IMR-90 (cell line): ENCODE data around the gene NATD1. TPM values are rescaled to one million over a fixed set of nuclear protein-coding genes. Genes with fewer than 3 reads are reported as not detected.

Source experiments
- ATAC-seq: fragments of 200-7000 bp; cut with Tn5 transposase; 2 replicates; pipeline ENCODE4 v1.9.1; 2020; ENCODE audit warnings: low read depth, mild to moderate bottlenecking, moderate library complexity
- BruUV-seq: library from RNA; stranded (reverse); fragments of 400-500 nt; replicated peaks from 2 replicates; lab custom pipeline; 2021; lab: Mats Ljungman, UMichigan
- CTCF ChIA-PET: fragments of 300-600 bp; formaldehyde crosslinking; extraction: SDS; loops from one replicate; lab custom pipeline; 2021; ENCODE audit warnings: antibody characterized with exemption; lab: Yijun Ruan, JAX
- POLR2A ChIA-PET: fragments of 300-600 bp; sonication (Branson Sonifier 250); formaldehyde crosslinking; loops from one replicate; lab custom pipeline; 2022; ENCODE audit warnings: antibody characterized with exemption; ENCODE audit not compliant: unreplicated experiment; lab: Charles Lee
- DNase-seq: peaks from one replicate; pipeline ENCODE4 v3.0.0; 2013
- H2AFZ ChIP-seq: replicated peaks from 2 replicates; pipeline ENCODE3; 2013; ENCODE audit warnings: low read length, mild to moderate bottlenecking; ENCODE audit not compliant: poor library complexity
- H2AK5ac ChIP-seq: 2 replicates; pipeline ENCODE4 v1.6.1; 2013; ENCODE audit warnings: low read depth, low read length, inconsistent platforms
- H2AK9ac ChIP-seq: replicated peaks from 2 replicates; pipeline ENCODE3; 2013; ENCODE audit warnings: mild to moderate bottlenecking, low read depth, low read length, moderate library complexity; ENCODE audit not compliant: poor library complexity
- H2BK120ac ChIP-seq: 2 replicates; pipeline ENCODE4 v1.6.1; 2013; ENCODE audit warnings: low read depth, low read length, inconsistent platforms
- H2BK15ac ChIP-seq: 3 replicates; pipeline ENCODE4 v1.6.1; 2013; ENCODE audit warnings: low read depth, low read length, inconsistent platforms
- H2BK20ac ChIP-seq: 2 replicates; pipeline ENCODE4 v1.6.1; 2013; ENCODE audit warnings: low read depth, mild to moderate bottlenecking, inconsistent platforms, low read length, moderate library complexity
- H2BK5ac ChIP-seq: 2 replicates; pipeline ENCODE4 v1.6.1; 2013; ENCODE audit warnings: mild to moderate bottlenecking, low read depth, low read length, inconsistent platforms; ENCODE audit not compliant: poor library complexity, severe bottlenecking
- H3K14ac ChIP-seq: replicated peaks from 2 replicates; pipeline ENCODE4 v1.6.1; 2013; ENCODE audit warnings: low read depth, low read length, inconsistent platforms
- H3K18ac ChIP-seq: 2 replicates; pipeline ENCODE4 v1.6.1; 2013; ENCODE audit warnings: low read depth, low read length, control low read depth
- H3K23ac ChIP-seq: 2 replicates; pipeline ENCODE4 v1.6.1; 2013; ENCODE audit warnings: low read depth, low read length, inconsistent platforms
- H3K27ac ChIP-seq: 2 replicates; pipeline ENCODE4 v1.5.1; 2013; ENCODE audit warnings: mild to moderate bottlenecking, control low read depth, low read length; ENCODE audit not compliant: insufficient read depth
- H3K27me3 ChIP-seq: 2 replicates; pipeline ENCODE4 v1.6.1; 2013; ENCODE audit warnings: low read length; ENCODE audit not compliant: control insufficient read depth, insufficient read depth
- H3K36me3 ChIP-seq: 2 replicates; pipeline ENCODE4 v1.6.1; 2013; ENCODE audit warnings: low read length, mixed read lengths; ENCODE audit not compliant: control insufficient read depth, insufficient read depth
- H3K4ac ChIP-seq: 2 replicates; pipeline ENCODE4 v1.6.1; 2013; ENCODE audit warnings: low read depth, low read length, inconsistent platforms
- H3K4me1 ChIP-seq: 2 replicates; pipeline ENCODE4 v1.6.1; 2013; ENCODE audit warnings: low read length, mixed read lengths; ENCODE audit not compliant: control insufficient read depth, insufficient read depth
- H3K4me2 ChIP-seq: 2 replicates; pipeline ENCODE4 v1.6.1; 2013; ENCODE audit warnings: low read depth, mild to moderate bottlenecking, control low read depth, low read length, moderate library complexity
- H3K4me3 ChIP-seq: 2 replicates; pipeline ENCODE4 v1.5.1; 2013; ENCODE audit warnings: low read depth, mild to moderate bottlenecking, control low read depth, low read length, moderate library complexity; ENCODE audit not compliant: insufficient read depth
- H3K56ac ChIP-seq: 2 replicates; pipeline ENCODE4 v1.6.1; 2013; ENCODE audit warnings: low read length, inconsistent platforms; ENCODE audit not compliant: insufficient read depth; ENCODE audit errors: extremely low read depth
- H3K79me1 ChIP-seq, 2 experiments: 2 replicates each; pipeline ENCODE4 v1.6.1; 2013; ENCODE audit warnings: low read length in 2 of 2, inconsistent platforms in 1 of 2, low read depth in 1 of 2
- H3K9ac ChIP-seq: 2 replicates; pipeline ENCODE4 v1.6.1; 2013; ENCODE audit warnings: low read depth, low read length, control low read depth
- H3K9me1 ChIP-seq: 2 replicates; pipeline ENCODE4 v1.6.1; 2013; ENCODE audit warnings: low read length, inconsistent platforms; ENCODE audit not compliant: insufficient read depth
- H3K9me3 ChIP-seq: 2 replicates; pipeline ENCODE4 v1.6.1; 2013; ENCODE audit warnings: low read length; ENCODE audit not compliant: control insufficient read depth, insufficient read depth
- H4K20me1 ChIP-seq: 2 replicates; pipeline ENCODE4 v1.6.1; 2013; ENCODE audit warnings: low read length, inconsistent platforms; ENCODE audit not compliant: insufficient read depth
- H4K5ac ChIP-seq: 2 replicates; pipeline ENCODE4 v1.6.1; 2013; ENCODE audit warnings: mild to moderate bottlenecking, low read depth, low read length, control low read depth
- H4K8ac ChIP-seq, 2 experiments: 2 replicates each; pipeline ENCODE4 v1.6.1; 2013; ENCODE audit warnings: low read depth in 2 of 2, low read length in 2 of 2, control low read depth in 1 of 2, inconsistent platforms in 1 of 2
- H4K91ac ChIP-seq: 2 replicates; pipeline ENCODE4 v1.6.1; 2013; ENCODE audit warnings: low read depth, low read length, inconsistent platforms; ENCODE audit not compliant: insufficient read depth
- CHD1 ChIP-seq: IDR thresholded peaks from 2 replicates; pipeline ENCODE4 v1.6.1; 2012; ENCODE audit warnings: low read depth, low read length, improper control_type of control experiment
- MAZ ChIP-seq: IDR thresholded peaks from 2 replicates; pipeline ENCODE4 v1.6.1; 2012; ENCODE audit warnings: low read depth, mild to moderate bottlenecking, low read length, improper control_type of control experiment, moderate library complexity, borderline replicate concordance
- RAD21 ChIP-seq: IDR thresholded peaks from 2 replicates; pipeline ENCODE4 v1.6.1; 2012; ENCODE audit warnings: low read length, improper control_type of control experiment
- WGBS, 2 experiments: methylation state at CpG; one replicate each; pipeline versions ENCODE4 v1.1.5 to v1.1.7; 2013; ENCODE audit warnings: missing lambda C conversion rate in 2 of 2; ENCODE audit not compliant: insufficient read length in 1 of 2; ENCODE audit errors: extremely low coverage in 2 of 2; 5-methylcytosine and 5-hydroxymethylcytosine counted together
- dilution Hi-C: fragments of 300-500 bp; cut with HindIII; formaldehyde crosslinking; loops from one replicate; pipeline ENCODE4 v1.14.3; 2018; ENCODE audit warnings: low sequenced_read_pairs; ENCODE audit not compliant: unreplicated experiment
- in situ Hi-C: fragments of 300-500 bp; cut with MboI; formaldehyde crosslinking; loops from 3 replicates; pipeline ENCODE4 v1.14.3; 2019; ENCODE audit warnings: low sequenced_read_pairs, inconsistent platforms, mixed read lengths
- intact Hi-C: fragments of 100-400 bp; cut with micrococcal nuclease; formaldehyde crosslinking; loops from 2 replicates; pipeline ENCODE4 v1.10.0; 2022
- polyA plus RNA-seq, 3 experiments: library from polyadenylated mRNA; depleted of rRNA; stranded (reverse); fragments of >200 nt; gene quantifications; 2 replicates each; pipeline ENCODE4 v1.2.3, GENCODE V29; 2012; ENCODE audit warnings: low replicate concordance in 1 of 3
- total RNA-seq: library from RNA; depleted of rRNA; stranded (reverse); fragments of >200 nt; gene quantifications from 2 replicates; pipeline ENCODE4 v1.2.3, GENCODE V29; 2012

NATD1 gene
- total and polyA plus RNA-seq, 2 of the 4 experiments (the other 2 are of a cell fraction), result 0.90 to 4.3 TPM

DNA sequence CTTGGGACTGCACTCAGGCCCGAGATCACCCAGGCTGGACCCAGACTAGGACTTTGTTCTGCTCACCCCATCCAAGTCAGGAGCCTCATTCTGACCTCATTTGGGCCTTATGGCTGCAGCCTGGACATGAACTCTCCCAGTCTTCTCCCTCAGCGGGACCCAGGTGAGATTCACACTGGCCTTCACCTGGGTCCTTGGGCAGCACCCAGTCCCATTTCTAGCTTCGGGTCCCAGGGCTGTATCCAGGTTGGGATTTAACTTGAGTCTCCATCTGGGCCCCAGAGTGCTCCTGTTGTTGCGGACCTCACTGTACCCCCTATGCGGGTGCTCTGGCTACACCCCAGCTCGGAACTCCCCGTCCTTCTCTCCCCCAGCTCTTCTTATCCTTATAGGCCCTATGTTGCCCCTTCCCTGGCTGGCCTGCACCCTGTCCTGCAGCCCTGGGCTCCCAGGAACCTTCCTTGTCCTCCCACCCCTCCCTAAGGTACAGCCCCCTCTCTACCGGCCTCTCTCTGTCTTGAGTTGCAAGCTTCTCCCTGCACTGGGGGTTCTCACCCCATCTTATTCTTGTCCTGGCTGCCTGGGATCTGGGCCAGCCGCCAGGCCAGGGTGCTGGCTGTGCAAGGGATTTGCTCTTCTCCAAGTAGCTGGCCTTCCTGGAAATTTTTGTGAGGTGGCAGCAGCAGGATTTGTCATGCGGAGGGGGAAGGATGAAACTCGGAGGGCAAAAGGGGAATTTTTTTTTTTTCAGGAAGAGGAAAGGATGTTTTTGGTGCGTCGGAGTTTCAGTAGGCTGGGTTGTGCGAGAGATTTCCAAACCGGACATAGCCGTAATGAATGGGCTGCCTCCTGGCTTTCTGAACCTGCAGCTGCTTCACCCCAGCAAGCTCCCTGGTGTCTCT is 32.2 kb upstream of the NATD1 start:
- dilution Hi-C loops, result no loop called here
- intact Hi-C loops, result loop anchor here (1.0 kb wide), 1 partner anchor 156 kb away; no protein-coding TSS in a partner anchor
- H4K8ac ChIP-seq, result peak overlapping the region; percentile 9 to 37; a peak in 1 of 4 replicates
- H3K27ac ChIP-seq, result peak overlapping the region; percentile 83
- DNase-seq (peak; percentile 51), ATAC-seq (no peak)
- H2BK5ac ChIP-seq, result peak overlapping the region; percentile 90
- H3K4me2 ChIP-seq, result peak overlapping the region; percentile 83
- H2BK20ac ChIP-seq, result 0 out of 2 replicates have a peak overlapping the region, but pooled peaks have one; percentile 51
- H3K36me3 ChIP-seq, result no peaks in the 10 kb centered on the region; the same call in 1 of the 2 replicates
- CTCF ChIA-PET, result no interaction called here
- no peak for TF ChIP-seq RAD21
- peak; percentile 90; the same call in 1 of the 2 replicates for TF ChIP-seq CHD1
- TF ChIP-seq MAZ, result no peak
- peak overlapping the region; percentile 84 for H3K4ac ChIP-seq
- peak overlapping the region; percentile 78 for H3K9ac ChIP-seq
- no TSS peak for BruUV-seq
- H2AK5ac ChIP-seq, result peak overlapping the region; percentile 59
- H3K4me3 ChIP-seq, result peak overlapping the region; percentile 84
- H3K18ac ChIP-seq, result peak overlapping the region; percentile 30
- POLR2A ChIA-PET, result interaction anchor here (0.6 kb wide), 2 partner anchors 72 to 132 kb away, joined by 3 read pairs; no protein-coding TSS in a partner anchor
- H2BK120ac ChIP-seq, result peak overlapping the region; percentile 44
- peaks cover 52% of the 10 kb centered on the region for H3K4me1 ChIP-seq
- no peak overlapping the region for H2BK15ac ChIP-seq
- H2AFZ ChIP-seq, result peak overlapping the region; percentile 46
- H3K27me3 ChIP-seq, result no peaks in the 10 kb centered on the region
- H3K9me1 ChIP-seq, result peaks cover 34% of the 10 kb centered on the region
- peak overlapping the region; percentile 69 for H3K23ac ChIP-seq
- H3K56ac ChIP-seq, result peak overlapping the region; percentile 84
- H3K9me3 ChIP-seq, result no peaks in the 10 kb centered on the region
- H4K5ac ChIP-seq, result peak overlapping the region; percentile 17; the same call in 1 of the 2 replicates
- in situ Hi-C loops, result no loop called here
- peaks cover 3 to 67% of the 10 kb centered on the region in 2 experiments; a peak in 3 of 4 replicates for H3K79me1 ChIP-seq
- H4K20me1 ChIP-seq, result peaks cover 54% of the 10 kb centered on the region
- H3K14ac ChIP-seq, result peak overlapping the region; percentile 88
- peak overlapping the region; percentile 17 for H4K91ac ChIP-seq
- peak overlapping the region; percentile 91 for H2AK9ac ChIP-seq
- WGBS, 2 experiments, result 3% methylated on average over 6 of the region's 16 CpGs; no CpG with 5 or more reads in 1 of the 2 experiments
